Amniotic epithelial cell (primary cell): Measurements from ENCODE around the gene PLXNA4.
A peak's percentile ranks its signal among the peaks of the same experiment; 100 is the strongest.
"Not testable (repeated sequence)": the region's sequence is repeated elsewhere in the genome, so short reads cannot be mapped to it uniquely, and the experiment has no call there.

Experiments used
- DNase-seq: peaks from one replicate; pipeline ENCODE4 v3.0.0-alpha.2; 2010; ENCODE audit warnings: low read depth

PLXNA4 gene

GRCh38 chr7:132169730-132170129 lies 406.5 kb downstream of the PLXNA4 start:
- DNase-seq = no peak

DNA sequence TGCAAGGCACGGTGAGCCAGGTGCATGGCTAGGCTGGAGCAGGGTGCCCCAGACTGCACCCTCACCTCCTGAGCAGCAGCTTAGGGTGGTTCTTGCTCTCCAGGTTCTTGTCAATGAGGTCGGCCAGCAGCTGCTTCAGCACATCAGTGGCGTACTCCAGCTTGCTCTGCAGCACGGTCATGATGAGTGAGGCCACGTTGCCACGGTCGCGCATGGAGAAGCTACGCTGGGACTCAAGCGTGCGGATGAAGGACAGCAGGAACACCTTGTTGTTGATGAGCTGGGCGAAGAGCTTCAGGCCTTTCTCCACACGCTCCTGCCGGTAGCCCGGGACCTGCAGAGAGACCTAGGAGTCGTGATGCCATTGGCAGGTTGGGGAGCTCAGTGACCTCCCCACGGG lies 408.0 kb downstream of the PLXNA4 start:
- DNase-seq = no peak

GRCh38 chr7:132165695-132166094 lies 410.6 kb downstream of the PLXNA4 start:
- DNase-seq = not testable (repeated sequence)

DNA sequence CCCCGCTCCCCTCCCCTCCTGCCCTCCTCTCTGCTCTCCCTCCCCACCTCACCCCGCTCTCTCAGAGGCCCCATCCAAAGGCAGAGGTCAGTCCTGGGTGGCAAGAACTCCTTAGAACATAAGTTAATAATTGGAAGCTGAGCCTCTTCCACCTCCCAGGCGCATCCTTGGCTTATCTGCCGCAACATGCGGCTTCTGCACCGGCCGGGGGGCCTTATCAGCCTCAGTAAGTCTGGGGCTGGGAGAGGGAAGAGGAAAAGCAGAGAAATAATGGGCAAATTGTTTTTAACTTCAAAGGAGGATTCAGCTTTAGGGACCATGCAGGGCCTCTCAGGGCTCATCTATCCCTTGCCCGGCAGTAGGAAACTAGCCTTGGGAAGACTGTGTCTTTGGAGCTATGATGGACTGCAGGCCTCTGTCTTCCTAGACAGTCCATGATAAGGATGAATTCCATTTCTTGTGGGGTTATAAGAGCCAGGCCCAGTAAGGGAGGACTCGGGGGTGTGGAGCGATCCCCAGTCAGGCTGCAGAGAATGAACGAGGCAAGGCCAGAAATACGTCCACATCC lies 411.6 kb downstream of the PLXNA4 start:
- DNase-seq = no peak

- DNase-seq = no peak
These were observed 413.6 kb downstream of the PLXNA4 start for GRCh38 chr7:132162556-132163144.

GRCh38 chr7:132161976-132162375 lies 414.3 kb downstream of the PLXNA4 start:
- no peak for DNase-seq

DNA sequence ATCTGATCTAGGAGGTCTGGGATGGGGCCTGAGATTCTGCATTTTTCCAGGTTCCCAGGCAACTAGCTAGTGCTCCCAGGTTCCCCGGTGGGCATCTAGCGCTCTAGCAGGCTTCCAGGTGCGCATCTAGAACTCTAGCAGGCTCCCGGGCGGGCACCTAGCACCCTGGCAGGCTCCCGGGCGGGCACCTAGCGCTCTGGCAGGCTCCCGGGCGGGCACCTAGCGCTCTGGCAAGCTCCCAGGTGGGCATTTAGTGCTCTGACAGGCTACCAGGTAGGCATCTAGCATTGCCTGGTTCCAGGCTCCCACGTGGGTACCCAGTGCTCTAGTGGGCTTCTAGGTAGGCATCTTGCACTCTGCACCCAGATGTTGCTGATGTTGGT lies 414.7 kb downstream of the PLXNA4 start:
- DNase-seq = no peak

DNA sequence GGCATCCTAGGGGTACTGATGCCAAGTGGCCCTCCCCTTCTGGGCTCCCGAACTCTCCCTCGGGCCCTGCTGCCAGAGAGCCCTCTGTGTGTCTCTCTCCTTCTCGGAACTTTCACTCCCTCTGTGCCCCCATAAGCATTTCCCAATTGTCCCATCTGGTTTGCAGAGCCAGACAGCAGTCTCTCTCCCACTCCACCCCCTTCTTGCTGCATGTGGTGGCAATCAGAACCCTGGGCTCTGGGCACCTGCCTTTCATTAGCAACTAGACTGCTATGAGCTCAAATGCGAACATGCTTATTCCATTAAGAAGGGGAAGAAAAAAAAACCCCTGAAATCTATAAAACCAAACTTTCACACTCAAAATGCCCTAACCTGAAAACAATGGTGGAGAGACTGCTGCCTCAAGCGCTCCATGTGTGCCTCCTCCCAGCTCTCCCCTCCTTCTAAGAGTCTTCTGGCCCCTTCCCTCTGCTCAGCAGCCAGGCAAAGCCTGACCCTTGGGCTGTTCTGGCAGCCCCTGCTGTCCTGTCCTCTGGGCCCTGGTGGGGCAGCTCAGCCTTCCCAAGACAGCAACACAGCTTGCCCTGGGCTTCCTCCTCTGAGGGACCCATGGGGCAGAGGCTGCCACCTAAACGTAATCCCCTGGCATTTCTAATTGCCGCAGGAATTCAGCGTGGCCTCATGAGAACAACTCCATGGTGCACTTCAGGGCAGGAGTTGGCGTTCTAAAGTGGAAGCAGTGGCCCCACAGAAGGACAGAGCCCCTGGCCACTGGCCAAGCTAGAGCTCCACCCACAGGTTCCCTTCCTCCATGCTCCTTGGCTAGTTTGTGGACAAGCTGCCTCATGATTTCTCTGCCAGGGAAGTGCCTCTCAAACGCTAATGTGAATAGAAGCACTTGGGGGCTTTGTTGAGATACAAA lies 415.4 kb downstream of the PLXNA4 start:
- DNase-seq = no peak

DNA sequence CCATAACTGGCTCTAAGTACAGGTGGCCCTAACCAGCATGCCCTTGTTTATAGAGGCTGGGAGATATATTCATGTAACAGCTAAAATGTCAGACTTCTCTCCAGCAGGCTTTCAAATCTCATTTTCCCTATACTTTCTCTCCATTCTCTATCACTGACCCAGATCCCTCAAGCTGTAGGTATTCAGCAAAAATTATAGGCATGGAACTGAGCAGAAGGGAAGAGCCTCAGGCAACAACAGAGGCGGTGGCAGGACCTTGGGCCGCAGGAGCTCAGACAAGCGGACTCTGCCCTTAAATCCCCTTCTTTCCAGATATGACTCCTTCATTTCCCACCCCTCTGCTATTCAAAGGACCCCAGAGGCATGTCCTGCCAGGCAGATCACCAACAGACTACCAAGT lies 417.4 kb downstream of the PLXNA4 start:
- DNase-seq = no peak

- no peak for DNase-seq
These were observed 418.1 kb downstream of the PLXNA4 start for GRCh38 chr7:132158166-132158565.

DNA sequence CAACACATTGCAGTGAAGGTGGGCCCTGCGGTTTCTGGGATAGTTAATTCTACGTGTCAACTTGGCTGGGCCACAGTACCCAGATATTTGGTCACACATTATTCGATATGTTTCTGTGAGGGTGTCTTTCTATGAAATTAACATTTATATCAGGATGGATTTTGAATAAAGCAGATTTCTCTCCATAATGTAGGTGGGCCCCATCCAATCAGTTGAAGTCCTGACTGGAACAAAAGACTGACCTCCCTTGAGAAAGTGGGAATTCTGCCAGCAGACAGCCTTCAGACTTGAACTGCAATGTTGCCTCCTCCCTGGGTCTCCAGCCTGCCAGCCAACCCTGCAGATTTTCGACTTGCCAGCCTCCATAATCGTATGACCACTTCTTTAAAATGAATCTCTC lies 420.6 kb downstream of the PLXNA4 start:
- no peak for DNase-seq

DNA sequence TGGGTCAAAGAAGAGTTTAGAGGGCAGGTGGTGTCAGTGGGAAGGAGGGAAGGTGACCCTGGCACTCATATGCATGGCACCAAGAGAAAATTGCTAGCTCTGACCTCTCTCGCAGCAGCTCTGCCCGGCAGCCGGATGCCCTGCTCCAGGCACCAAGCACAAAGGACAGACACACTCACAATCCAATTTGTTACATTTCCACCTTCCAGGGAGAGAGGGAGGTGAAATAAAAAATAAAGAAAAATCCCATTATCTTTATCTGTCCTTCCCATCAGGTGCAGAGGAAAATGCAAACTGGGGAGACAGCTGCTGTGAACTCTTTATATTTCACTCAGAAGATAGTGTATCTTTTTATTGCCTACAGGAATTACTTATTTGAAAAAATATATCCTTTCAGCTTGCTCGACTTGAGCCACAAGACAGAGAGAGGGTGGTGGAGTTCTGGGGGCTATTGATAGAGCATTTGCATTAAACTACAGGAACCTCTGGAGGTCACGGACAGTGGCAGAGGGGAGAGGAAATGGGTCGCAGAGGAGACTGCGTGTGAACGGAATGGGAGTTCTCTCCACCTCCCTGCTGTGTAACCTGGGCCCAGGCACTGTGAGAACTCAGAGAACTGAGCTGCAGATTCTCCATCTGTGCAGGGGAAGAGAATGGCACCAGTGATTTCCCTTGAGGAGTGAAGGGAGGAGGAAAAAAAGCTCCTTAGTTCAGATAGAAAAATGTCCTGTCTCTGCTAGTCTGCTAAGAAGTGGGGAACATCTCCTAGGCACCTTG lies 421.4 kb downstream of the PLXNA4 start:
- no peak for DNase-seq

DNA sequence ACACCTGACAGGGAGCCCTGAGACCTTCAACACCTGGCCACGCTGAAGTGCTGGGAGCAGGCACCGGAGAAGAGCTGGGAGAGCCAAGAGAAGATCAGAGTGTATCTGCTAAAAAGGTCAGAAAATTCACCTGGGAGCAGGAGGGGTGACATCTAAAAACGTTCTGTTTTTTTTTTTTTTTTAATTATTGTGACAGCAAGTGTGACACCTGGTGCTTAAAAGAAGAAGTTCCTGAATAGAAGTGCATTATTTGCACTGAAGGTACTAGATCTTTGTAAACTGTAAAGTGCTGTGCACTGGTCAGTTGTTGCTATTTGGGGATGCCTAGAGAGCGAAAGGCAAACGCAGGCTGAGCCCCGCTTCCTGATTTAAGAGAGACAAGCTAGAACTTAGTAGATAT lies 422.0 kb downstream of the PLXNA4 start:
- no peak for DNase-seq

DNA sequence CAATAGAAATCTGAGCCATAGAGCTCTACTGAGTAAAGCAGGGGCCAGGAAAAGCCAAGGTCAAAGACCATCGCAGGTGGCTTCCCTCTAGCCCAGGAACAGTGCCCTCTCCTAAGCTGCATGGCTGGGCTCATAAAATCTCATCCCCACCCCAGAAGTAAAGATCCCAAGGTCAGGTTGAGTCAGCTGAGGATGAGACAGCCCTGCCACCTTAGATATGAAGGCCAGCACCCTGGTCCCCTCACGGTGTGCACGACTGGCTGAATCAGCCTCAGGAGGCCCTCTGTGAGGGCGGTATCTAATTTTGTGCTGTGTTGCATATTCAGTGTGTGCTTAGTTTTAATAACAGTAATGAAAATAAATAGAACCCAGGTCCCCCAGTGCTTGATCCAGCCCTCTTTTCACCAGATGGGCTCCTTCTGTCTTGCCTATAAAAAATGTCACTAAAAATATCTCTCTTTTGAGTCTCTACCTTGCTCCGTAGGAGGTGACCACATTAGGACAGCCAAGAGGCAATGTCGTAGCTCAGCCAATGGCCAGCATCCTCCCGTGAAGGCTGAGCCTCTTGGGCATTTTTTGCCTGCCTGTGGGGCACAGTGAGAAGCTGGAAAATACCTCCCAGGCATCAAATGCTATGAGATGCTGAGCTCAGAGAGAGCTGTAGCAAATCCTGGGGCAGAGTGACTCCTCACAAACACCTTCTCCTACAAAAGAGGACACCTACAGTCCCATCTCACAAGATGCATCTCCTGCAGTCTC lies 424.0 kb downstream of the PLXNA4 start:
- no peak for DNase-seq

DNA sequence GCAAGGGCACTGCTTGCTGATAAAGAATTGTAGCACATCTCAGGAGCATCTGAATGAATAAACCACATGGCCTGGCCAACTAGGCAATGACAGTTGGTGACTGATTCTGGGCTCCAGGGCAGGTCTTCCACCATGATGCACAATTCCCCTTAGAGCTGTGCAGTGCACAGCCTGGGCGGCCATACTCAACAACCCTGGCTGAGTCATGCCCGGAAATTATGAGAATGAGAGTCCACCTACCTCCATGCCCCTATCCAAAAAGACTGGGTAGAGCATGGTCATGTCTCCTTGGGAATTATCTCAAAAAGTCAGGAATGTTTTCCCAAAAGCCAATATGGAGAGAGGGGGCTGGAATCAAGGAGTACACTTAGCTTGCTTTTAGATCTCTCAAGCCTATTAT lies 425.6 kb downstream of the PLXNA4 start:
- no peak for DNase-seq

DNA sequence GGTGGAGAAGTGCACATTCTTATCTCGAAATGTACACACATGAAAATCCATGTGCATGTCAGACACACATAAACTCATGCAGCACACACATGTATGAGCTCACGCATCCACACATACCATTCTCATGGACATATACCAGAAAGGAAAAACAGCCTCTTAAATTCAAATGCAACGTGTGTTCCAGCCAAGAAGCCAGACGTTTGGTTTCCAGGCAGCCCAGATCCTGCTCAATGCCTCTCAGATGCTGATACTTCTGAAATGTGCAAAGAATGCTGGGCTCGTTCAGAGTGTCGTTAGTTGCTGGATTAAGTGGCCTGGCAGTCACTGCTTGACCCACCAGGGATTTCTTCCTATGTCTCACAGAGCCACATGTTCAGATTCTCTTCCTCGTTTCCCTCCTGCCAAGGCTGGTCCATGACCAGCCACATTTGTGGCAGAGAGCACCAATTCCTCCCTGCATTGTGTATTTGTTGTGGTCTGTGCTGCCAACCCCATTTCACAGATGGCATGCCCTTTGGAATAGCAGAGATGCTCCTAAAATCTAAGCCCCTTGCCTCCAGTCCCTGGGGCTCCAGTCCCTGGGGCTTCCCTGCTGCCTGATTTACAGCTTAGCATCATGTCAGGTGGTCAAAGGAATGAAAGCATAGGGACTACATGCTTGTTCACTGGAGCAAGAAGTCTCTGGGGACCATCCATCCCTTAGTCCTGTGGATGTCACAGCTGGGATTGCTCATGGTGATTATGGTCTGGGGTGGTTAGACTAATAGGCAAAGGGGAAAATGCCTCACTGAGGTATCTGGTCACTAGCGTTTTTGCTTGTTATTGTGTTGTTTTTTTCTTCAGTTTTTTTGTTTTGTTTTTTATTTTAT lies 426.6 kb downstream of the PLXNA4 start:
- DNase-seq = no peak

DNA sequence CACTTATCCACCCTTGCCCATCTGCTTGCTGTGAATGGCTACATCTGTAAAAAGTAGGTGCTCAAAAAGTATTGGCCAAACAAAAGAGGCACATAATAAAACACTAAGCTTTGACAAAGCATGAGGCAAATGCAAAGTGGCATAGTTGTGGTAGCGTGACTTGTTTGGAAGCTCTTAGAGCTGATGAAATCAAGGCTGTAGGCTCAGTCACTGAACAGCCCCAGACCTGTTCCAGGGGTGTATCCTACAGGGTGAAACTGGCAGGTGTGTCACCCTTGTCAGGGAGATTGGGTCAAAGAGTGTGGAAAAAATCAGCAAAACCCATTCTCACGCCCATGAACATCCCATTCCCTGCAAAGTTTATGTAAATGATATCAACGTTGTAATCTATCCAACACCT lies 427.4 kb downstream of the PLXNA4 start:
- DNase-seq = no peak

- DNase-seq = peak; percentile 9
These were observed 430.8 kb downstream of the PLXNA4 start for GRCh38 chr7:132145466-132145865.

DNA sequence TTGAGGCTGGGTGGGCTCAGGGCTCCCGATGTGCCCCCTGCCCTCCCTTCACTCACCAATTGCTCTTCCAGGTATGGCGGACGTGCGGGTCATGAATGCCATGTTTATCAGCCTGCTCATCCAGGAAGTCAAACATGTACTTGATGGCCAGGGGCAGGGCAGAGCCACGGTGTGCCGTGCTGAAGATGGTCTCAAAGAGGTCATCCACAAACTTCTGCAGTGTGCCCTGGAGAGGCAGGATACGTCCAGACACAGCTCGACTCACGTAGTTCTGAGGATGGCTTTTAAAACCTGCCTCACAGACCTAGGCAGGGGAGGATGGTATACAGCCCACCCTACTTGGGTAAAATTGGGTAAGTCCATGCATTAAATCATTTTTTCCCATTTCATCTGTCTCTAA lies 431.2 kb downstream of the PLXNA4 start:
- no peak for DNase-seq

GRCh38 chr7:132142006-132142405 lies 434.3 kb downstream of the PLXNA4 start:
- no peak for DNase-seq

DNA sequence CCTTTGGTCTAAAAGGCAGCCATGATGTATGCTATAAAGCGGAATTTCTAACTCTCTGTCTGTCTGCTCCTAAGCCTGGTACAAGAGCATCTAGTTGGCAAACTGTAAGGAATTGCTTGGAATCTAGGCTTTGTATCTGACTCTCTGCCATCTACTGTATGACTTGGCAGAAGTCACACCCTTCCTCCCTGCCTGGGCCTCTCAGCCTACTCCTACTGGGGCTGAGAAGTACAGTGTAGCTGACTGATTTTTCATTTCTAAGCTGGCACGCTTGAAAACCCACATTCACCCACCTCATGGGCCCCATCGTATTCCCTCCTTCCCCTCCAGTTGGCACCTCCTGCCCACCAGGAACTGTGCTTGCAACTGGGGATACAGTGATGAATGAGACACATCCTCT lies 435.2 kb downstream of the PLXNA4 start:
- no peak for DNase-seq
